Brain microvascular endothelial cell (primary cell): ENCODE data around the gene C14orf93.

Experiments
- DNase-seq: peaks from one replicate; pipeline ENCODE4 v3.0.0-alpha.2; 2020
- H3K27ac ChIP-seq: fragments of 250-450 bp; sonication (Bioruptor Pico); 2 replicates; pipeline ENCODE4 v1.5.1; 2020; ENCODE audit warnings: mild to moderate bottlenecking, moderate library complexity
- H3K27me3 ChIP-seq: fragments of 250-450 bp; sonication (Bioruptor Pico); replicated peaks from 2 replicates; pipeline ENCODE4 v1.5.1; 2020; ENCODE audit warnings: mild to moderate bottlenecking
- H3K36me3 ChIP-seq: fragments of 250-450 bp; sonication (Bioruptor Pico); replicated peaks from 2 replicates; pipeline ENCODE4 v1.5.1; 2020; ENCODE audit warnings: mild to moderate bottlenecking
- H3K4me3 ChIP-seq: 2 replicates; pipeline ENCODE4 v1.5.1; 2011; ENCODE audit warnings: low read depth, mild to moderate bottlenecking, control low read depth, low read length, moderate library complexity
- CTCF ChIP-seq: IDR thresholded peaks from 2 replicates; pipeline ENCODE4 v1.5.1; 2011; ENCODE audit warnings: low read depth, mild to moderate bottlenecking, moderate library complexity, low read length, control low read depth, inconsistent platforms; ENCODE audit errors: missing control alignments
- in situ Hi-C: cut with HindIII; loops from 2 replicates; pipeline ENCODE4 v1.10.0; 2017; ENCODE audit warnings: low sequenced_read_pairs, low pct_ligation_motif_present

Gene C14orf93

GRCh38 chr14:22977684-22978486, 32.1 kb downstream of the C14orf93 start:
- TF ChIP-seq CTCF: no peak
- Histone ChIP-seq H3K36me3 (peaks cover 9% of the 10 kb centered on the region), H3K27ac (no peak overlapping the region), H3K4me3 (no peak overlapping the region), H3K27me3 (no peaks in the 10 kb centered on the region)
- DNase-seq: no peak
- in situ Hi-C loops: no loop called here

- in situ Hi-C loops: no loop called here
- Histone ChIP-seq H3K27me3 (no peaks in the 10 kb centered on the region), H3K4me3 (no peak overlapping the region), H3K27ac (no peak overlapping the region), H3K36me3 (peaks cover 9% of the 10 kb centered on the region)
- no peak for TF ChIP-seq CTCF
- DNase-seq: no peak
Measured at GRCh38 chr14:22977434-22977683, 32.6 kb downstream of the C14orf93 start.

- peaks cover 13% of the 10 kb centered on the region for H3K36me3 ChIP-seq
- peak; percentile 33 for DNase-seq
Measured at GRCh38 chr14:22976620-22977433, 33.1 kb downstream of the C14orf93 start.

GRCh38 chr14:22974530-22975313, 35.2 kb downstream of the C14orf93 start:
- no peak for DNase-seq
- H3K4me3 ChIP-seq: no peak overlapping the region
- no peak overlapping the region for H3K27ac ChIP-seq
- peaks cover 13% of the 10 kb centered on the region for H3K36me3 ChIP-seq
- in situ Hi-C loops: no loop called here
- H3K27me3 ChIP-seq: no peaks in the 10 kb centered on the region
- no peak for TF ChIP-seq CTCF

More at GRCh38 chr14:22976620-22977433, 33.1 kb downstream of the C14orf93 start:
- TF ChIP-seq CTCF: no peak
- H3K4me3 ChIP-seq: no peak overlapping the region
- no peaks in the 10 kb centered on the region for H3K27me3 ChIP-seq
- in situ Hi-C loops: no loop called here
- H3K27ac ChIP-seq: peak overlapping the region; percentile 26

- TF ChIP-seq CTCF: peak; percentile 76
- DNase-seq: peak; percentile 57
- H3K27ac ChIP-seq: no peak overlapping the region
- in situ Hi-C loops: no loop called here
- H3K4me3 ChIP-seq: no peak overlapping the region
- H3K36me3 ChIP-seq: peaks cover 13% of the 10 kb centered on the region
- no peaks in the 10 kb centered on the region for H3K27me3 ChIP-seq
Measured at GRCh38 chr14:22973217-22974032, 36.5 kb downstream of the C14orf93 start.
